SK-N-SH (cell line): ENCODE results near the gene R3HDM1. TPM values are rescaled to one million over a fixed set of nuclear protein-coding genes. Genes with fewer than 3 reads are reported as not detected.

Source experiments
- CTCF ChIA-PET: fragments of 300-600, 350-600 bp; formaldehyde crosslinking; extraction: SDS; loops from one replicate; lab custom pipeline; 2021; lab: Yijun Ruan, JAX
- POLR2A ChIA-PET: fragments of 350-600 bp; sonication (Branson Sonifier 250); formaldehyde crosslinking; extraction: SDS; loops from one replicate; lab custom pipeline; 2020; ENCODE audit warnings: antibody characterized with exemption, inconsistent platforms; lab: Yijun Ruan, JAX
- DNase-seq: peaks from one replicate; pipeline ENCODE4 v3.0.0; 2012
- H2AFZ ChIP-seq: fragments of 200-600 bp; sonication (generic); 2 replicates; pipeline ENCODE4 v1.8.1; 2016; ENCODE audit warnings: antibody characterized with exemption, mild to moderate bottlenecking, low read depth
- H3F3A ChIP-seq: fragments of 200-600 bp; sonication (generic); replicated peaks from 2 replicates; pipeline ENCODE3; 2016; ENCODE audit warnings: antibody characterized with exemption, mild to moderate bottlenecking; ENCODE audit not compliant: insufficient read depth
- H3K27ac ChIP-seq, 2 experiments: fragments of 200-500 bp in 1 of 2; fragments of 200-600 bp in 1 of 2; sonication (Bioruptor generic) in 1 of 2; sonication (generic), shearing (Covaris generic) in 1 of 2; 2 replicates each; pipeline versions ENCODE4 v1.5.1 to v1.6.1; 2014 to 2016; ENCODE audit warnings: low read depth in 2 of 2, inconsistent platforms in 1 of 2, low read length in 1 of 2, mild to moderate bottlenecking in 1 of 2, mixed read lengths in 1 of 2
- H3K27me3 ChIP-seq: fragments of 200-600 bp; sonication (generic), shearing (Covaris generic); 2 replicates; pipeline ENCODE4 v1.6.1; 2016; ENCODE audit warnings: mixed run types; ENCODE audit not compliant: insufficient read depth
- H3K36me3 ChIP-seq, 2 experiments: fragments of 200-500 bp in 1 of 2; fragments of 200-600 bp in 1 of 2; sonication (Bioruptor generic) in 1 of 2; sonication (generic) in 1 of 2; replicated peaks in 1 of 2; 2 replicates each; pipeline versions ENCODE3 to v1.5.1; 2014 to 2016; ENCODE audit warnings: low read length in 1 of 2, mild to moderate bottlenecking in 1 of 2; ENCODE audit not compliant: insufficient read depth in 2 of 2, control insufficient read depth in 1 of 2
- H3K4me1 ChIP-seq, 2 experiments: fragments of 200-500 bp in 1 of 2; fragments of 200-600 bp in 1 of 2; sonication (Bioruptor generic) in 1 of 2; sonication (generic), shearing (Covaris generic) in 1 of 2; 2 replicates each; pipeline versions ENCODE4 v1.5.1 to v1.6.1; 2014 to 2016; ENCODE audit warnings: low read depth in 1 of 2, low read length in 1 of 2, mixed run types in 1 of 2; ENCODE audit not compliant: insufficient read depth in 2 of 2, control insufficient read depth in 1 of 2
- H3K4me2 ChIP-seq: fragments of 200-600 bp; sonication (generic), shearing (Covaris generic); 2 replicates; pipeline ENCODE4 v1.6.1; 2017; ENCODE audit warnings: mixed run types
- H3K4me3 ChIP-seq, 2 experiments: fragments of 200-500 bp in 1 of 2; fragments of 200-600 bp in 1 of 2; sonication (Bioruptor generic) in 1 of 2; sonication (generic), shearing (Covaris generic) in 1 of 2; 2 replicates each; pipeline versions ENCODE4 v1.5.1 to v1.8.1; 2014 to 2016; ENCODE audit warnings: low read depth in 2 of 2, inconsistent platforms in 1 of 2, low read length in 1 of 2, mild to moderate bottlenecking in 1 of 2, mixed read lengths in 1 of 2, moderate library complexity in 1 of 2
- H3K79me2 ChIP-seq: fragments of 200-600 bp; sonication (generic); 2 replicates; pipeline ENCODE4 v1.8.1; 2017; ENCODE audit warnings: mild to moderate bottlenecking; ENCODE audit not compliant: insufficient read depth
- H3K9ac ChIP-seq: fragments of 200-600 bp; sonication (generic); 2 replicates; pipeline ENCODE4 v1.6.1; 2017; ENCODE audit warnings: mixed run types
- H3K9me2 ChIP-seq: fragments of 200-600 bp; sonication (generic); 2 replicates; pipeline ENCODE4 v1.6.1; 2017; ENCODE audit warnings: mixed run types
- H3K9me3 ChIP-seq: fragments of 200-600 bp; sonication (generic); 2 replicates; pipeline ENCODE4 v1.6.1; 2017; ENCODE audit warnings: mixed run types, mild to moderate bottlenecking, moderate library complexity
- H4K20me1 ChIP-seq: fragments of 200-600 bp; sonication (generic); 2 replicates; pipeline ENCODE4 v1.6.1; 2017; ENCODE audit warnings: mild to moderate bottlenecking, mixed run types; ENCODE audit not compliant: insufficient read depth
- CHD2 ChIP-seq: fragments of 150-350 bp; IDR thresholded peaks from 2 replicates; pipeline ENCODE4 v1.6.1; 2018; ENCODE audit warnings: low read length; ENCODE audit not compliant: partially characterized antibody
- EP300 ChIP-seq, 2 experiments: IDR thresholded peaks; 2 replicates each; pipeline versions ENCODE4 v1.4.0 to v1.6.1; 2012; ENCODE audit warnings: borderline replicate concordance in 1 of 2, low read depth in 1 of 2, low read length in 1 of 2
- FOXJ3 ChIP-seq: sonication (generic); formaldehyde crosslinking; IDR thresholded peaks from 2 replicates; pipeline ENCODE4 v1.5.1; 2020; ENCODE audit warnings: mild to moderate bottlenecking, missing genetic modification reagents
- GATA2 ChIP-seq: sonication (generic); formaldehyde crosslinking; IDR thresholded peaks from 2 replicates; pipeline ENCODE4 v1.5.0; 2020; ENCODE audit warnings: mild to moderate bottlenecking, missing genetic modification reagents
- JUND ChIP-seq: IDR thresholded peaks from 2 replicates; pipeline ENCODE4 v1.4.0; 2012
- MAX ChIP-seq: IDR thresholded peaks from 2 replicates; pipeline ENCODE4 v1.4.0; 2012; ENCODE audit warnings: low read depth
- MEF2A ChIP-seq: IDR thresholded peaks from 2 replicates; pipeline ENCODE4 v1.4.0; 2012; ENCODE audit warnings: low read depth, borderline replicate concordance
- MXI1 ChIP-seq: IDR thresholded peaks from 2 replicates; pipeline ENCODE4 v1.6.1; 2012; ENCODE audit warnings: mild to moderate bottlenecking, low read depth, low read length, improper control_type of control experiment
- NRF1 ChIP-seq: IDR thresholded peaks from 2 replicates; pipeline ENCODE4 v1.6.1; 2012; ENCODE audit warnings: low read depth, mild to moderate bottlenecking, low read length
- PBX3 ChIP-seq: IDR thresholded peaks from 2 replicates; pipeline ENCODE4; 2012
- RAD21 ChIP-seq: IDR thresholded peaks from 2 replicates; pipeline ENCODE4 v1.6.1; 2012; ENCODE audit warnings: mild to moderate bottlenecking, low read length
- RCOR1 ChIP-seq: fragments of 150-350 bp; IDR thresholded peaks from 2 replicates; pipeline ENCODE4 v1.6.1; 2017; ENCODE audit warnings: antibody characterized with exemption, low read length
- SIN3A ChIP-seq: IDR thresholded peaks from 2 replicates; pipeline ENCODE4 v1.6.1; 2012; ENCODE audit warnings: low read depth, mild to moderate bottlenecking, low read length, moderate library complexity, borderline replicate concordance
- SMC3 ChIP-seq: IDR thresholded peaks from 2 replicates; pipeline ENCODE4 v1.6.1; 2012; ENCODE audit warnings: low read depth, low read length, improper control_type of control experiment
- TEAD4 ChIP-seq: IDR thresholded peaks from 2 replicates; pipeline ENCODE4 v1.4.0; 2012; ENCODE audit warnings: mild to moderate bottlenecking, borderline replicate concordance; ENCODE audit not compliant: insufficient read depth
- USF1 ChIP-seq: IDR thresholded peaks from 2 replicates; pipeline ENCODE4 v1.4.0; 2012; ENCODE audit warnings: low read depth, borderline replicate concordance
- USF2 ChIP-seq: fragments of 150-350 bp; IDR thresholded peaks from 2 replicates; pipeline ENCODE4 v1.6.1; 2017; ENCODE audit warnings: antibody characterized with exemption, low read length, low read depth, borderline replicate concordance
- ZBTB33 ChIP-seq: IDR thresholded peaks from 2 replicates; pipeline ENCODE4 v1.4.0; 2012; ENCODE audit warnings: low read depth, borderline replicate concordance
- WGBS: methylation state at CpG from one replicate; pipeline ENCODE4 v1.1.6; 2017; ENCODE audit warnings: low lambda C conversion rate; 5-methylcytosine and 5-hydroxymethylcytosine counted together
- polyA plus RNA-seq, 3 experiments: library from polyadenylated mRNA; depleted of rRNA; stranded (reverse); fragments of >200 nt; gene quantifications; 2 replicates each; pipeline ENCODE4 v1.2.3, GENCODE V29; 2012

The R3HDM1 gene
- polyA plus RNA-seq, 1 of the 3 experiments (the other 2 are of a cell fraction): 38.2 TPM

- TF ChIP-seq PBX3: peak; percentile 3; the same call in 1 of the 2 replicates
- TF ChIP-seq ZBTB33: no peak
- TF ChIP-seq SIN3A: no peak
- no peak for TF ChIP-seq NRF1
These were observed 214.3 kb downstream of the R3HDM1 start (continued) for GRCh38 chr2:135745545-135745944.

- no peak overlapping the region for H3K9ac ChIP-seq
- no peak overlapping the region for H3K27ac ChIP-seq
- peaks cover 20% of the 10 kb centered on the region for H3K9me3 ChIP-seq
- H3K9me2 ChIP-seq: no peaks in the 10 kb centered on the region
- WGBS: 98% methylated on average over 2 of the region's 2 CpGs
- CTCF ChIA-PET: interaction anchor here (0.6 to 1.4 kb wide), 4 partner anchors 10 to 752 kb away, joined by 3 to 5 read pairs (median 3); partner anchors contain the start of gene UBXN4
- no peak overlapping the region for H3K4me2 ChIP-seq
- DNase-seq: no peak
- no peaks in the 10 kb centered on the region for H3K27me3 ChIP-seq
- POLR2A ChIA-PET: no interaction called here
- H3K79me2 ChIP-seq: peaks cover 80% of the 10 kb centered on the region
- TF ChIP-seq CHD2 (no peak), USF2 (no peak), JUND (no peak), PBX3 (no peak), SMC3 (no peak), EP300 (IDR thresholded peaks at IDR 0.05; ENCODE audit: borderline replicate concordance in 1 of 2, low read depth in 1 of 2, low read length in 1 of 2) (no peak), RAD21 (no peak), GATA2 (CRISPR knock-in tag) (no peak), USF1 (no peak), MAX (no peak), FOXJ3 (CRISPR knock-in tag) (no peak), RCOR1 (no peak), ZBTB33 (no peak), SIN3A (no peak), MXI1 (no peak), TEAD4 (no peak), MEF2A (no peak)
- no peak overlapping the region for H2AFZ ChIP-seq
- H3K4me1 ChIP-seq: no peaks in the 10 kb centered on the region
- H3K4me3 ChIP-seq: no peak overlapping the region
- no peaks in the 10 kb centered on the region; the same call in 1 of the 2 replicates for H4K20me1 ChIP-seq
- no peaks in the 10 kb centered on the region for H3F3A ChIP-seq
- H3K36me3 ChIP-seq: peaks cover 56 to 83% of the 10 kb centered on the region in 2 experiments
These were observed 224.3 kb downstream of the R3HDM1 start for GRCh38 chr2:135755573-135755972.
